Parathyroid adenoma (tissue), 2 donors: ENCODE data around the gene LCN15.
"Not testable (repeated sequence)": the region's sequence is repeated elsewhere in the genome, so short reads cannot be mapped to it uniquely, and the experiment has no call there.

Experiments
- H2AFZ ChIP-seq: fragments of 300-600 bp; sonication (generic); one replicate; pipeline ENCODE4 v1.7.0; 2017; ENCODE audit warnings: antibody characterized with exemption, mild to moderate bottlenecking
- H3K27ac ChIP-seq: fragments of 300-600 bp; sonication (generic); one replicate; pipeline ENCODE4 v1.7.0; 2017
- H3K27me3 ChIP-seq: fragments of 300-600 bp; sonication (generic); one replicate; pipeline ENCODE4 v1.7.0; 2017; ENCODE audit warnings: low read length; ENCODE audit not compliant: control insufficient read depth, insufficient read depth
- H3K36me3 ChIP-seq: fragments of 300-600 bp; sonication (generic); one replicate; pipeline ENCODE4 v1.7.0; 2017; ENCODE audit warnings: low read length; ENCODE audit not compliant: control insufficient read depth, insufficient read depth
- H3K4me1 ChIP-seq: fragments of 300-600 bp; sonication (generic); one replicate; pipeline ENCODE4 v1.7.0; 2017; ENCODE audit warnings: control low read depth
- H3K4me2 ChIP-seq: fragments of 300-600 bp; sonication (generic); one replicate; pipeline ENCODE4 v1.7.0; 2017; ENCODE audit warnings: low read length
- H3K4me3 ChIP-seq: fragments of 300-600 bp; sonication (generic); one replicate; pipeline ENCODE4 v1.7.0; 2017; ENCODE audit warnings: low read depth, low read length
- H3K79me2 ChIP-seq: fragments of 300-600 bp; sonication (generic); one replicate; pipeline ENCODE4 v1.7.0; 2017; ENCODE audit warnings: control low read depth
- H3K9ac ChIP-seq: fragments of 300-600 bp; sonication (generic); one replicate; pipeline ENCODE4 v1.7.0; 2017; ENCODE audit warnings: mild to moderate bottlenecking
- H3K9me3 ChIP-seq: fragments of 300-600 bp; sonication (generic); one replicate; pipeline ENCODE4 v1.7.0; 2017; ENCODE audit warnings: low read length; ENCODE audit not compliant: control insufficient read depth
- CTCF ChIP-seq: fragments of 300-600 bp; sonication (generic); IDR thresholded peaks from one replicate; pipeline ENCODE4 v1.7.0; 2017; ENCODE audit warnings: antibody characterized with exemption, mild to moderate bottlenecking
- donor health status: primary hyperparathyroidism.

Gene LCN15

GRCh38 chr9:136790640-136791515 is 26.6 kb upstream of the LCN15 start, which contains the start of gene TMEM141:
TMEM141 (plus strand) TSS chr9:136791344; CDS start chr9:136791371, 27 bp downstream.
- H3K4me1 ChIP-seq = peaks cover 7% of the 10 kb centered on the region
- H3K4me3 ChIP-seq = peak within 1 kb of the TSS; percentile 97
- H3K9me3 ChIP-seq = no peaks in the 10 kb centered on the region

DNA sequence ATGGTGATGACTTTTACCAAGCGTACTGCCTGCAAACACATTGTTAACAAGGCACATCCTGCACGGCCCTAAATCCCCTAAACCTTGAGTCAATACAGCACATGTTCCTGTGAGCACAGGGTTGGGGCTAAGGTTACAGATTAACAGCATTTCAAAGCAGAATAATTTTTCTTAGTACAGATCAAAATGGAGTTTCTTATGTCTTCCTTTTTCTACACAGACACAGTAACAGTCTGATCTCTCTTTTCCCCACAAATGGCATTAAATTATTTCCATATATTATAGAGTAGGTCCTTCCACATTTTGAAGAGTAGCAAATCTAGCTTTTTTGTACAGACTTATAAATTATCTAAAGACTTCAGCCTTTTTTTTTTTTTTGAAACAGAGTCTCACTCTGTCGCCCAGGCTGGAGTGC is 25.2 kb upstream of the LCN15 start:
- Histone ChIP-seq H3K9me3 (no peaks in the 10 kb centered on the region), H3K4me1 (peaks cover 7% of the 10 kb centered on the region), H3K9ac (no peak overlapping the region), H3K27ac (no peak overlapping the region), H3K4me2 (no peak overlapping the region), H2AFZ (no peak overlapping the region), H3K79me2 (no peaks in the 10 kb centered on the region), H3K27me3 (no peaks in the 10 kb centered on the region), H3K4me3 (no peak overlapping the region), H3K36me3 (no peaks in the 10 kb centered on the region)
- no peak for TF ChIP-seq CTCF

More at GRCh38 chr9:136790640-136791515, 26.6 kb upstream of the LCN15 start, which contains the start of gene TMEM141:
- no peak for TF ChIP-seq CTCF
- H3K9ac ChIP-seq = peak within 1 kb of the TSS; percentile 37
- H3K79me2 ChIP-seq = no peaks in the 10 kb centered on the region
- no peaks in the 10 kb centered on the region for H3K27me3 ChIP-seq
- no peaks in the 10 kb centered on the region for H3K36me3 ChIP-seq
- peak within 1 kb of the TSS; percentile 99 for H3K4me2 ChIP-seq
- H2AFZ ChIP-seq = peak within 1 kb of the TSS; percentile 83
- H3K27ac ChIP-seq = peak within 1 kb of the TSS; percentile 95

DNA sequence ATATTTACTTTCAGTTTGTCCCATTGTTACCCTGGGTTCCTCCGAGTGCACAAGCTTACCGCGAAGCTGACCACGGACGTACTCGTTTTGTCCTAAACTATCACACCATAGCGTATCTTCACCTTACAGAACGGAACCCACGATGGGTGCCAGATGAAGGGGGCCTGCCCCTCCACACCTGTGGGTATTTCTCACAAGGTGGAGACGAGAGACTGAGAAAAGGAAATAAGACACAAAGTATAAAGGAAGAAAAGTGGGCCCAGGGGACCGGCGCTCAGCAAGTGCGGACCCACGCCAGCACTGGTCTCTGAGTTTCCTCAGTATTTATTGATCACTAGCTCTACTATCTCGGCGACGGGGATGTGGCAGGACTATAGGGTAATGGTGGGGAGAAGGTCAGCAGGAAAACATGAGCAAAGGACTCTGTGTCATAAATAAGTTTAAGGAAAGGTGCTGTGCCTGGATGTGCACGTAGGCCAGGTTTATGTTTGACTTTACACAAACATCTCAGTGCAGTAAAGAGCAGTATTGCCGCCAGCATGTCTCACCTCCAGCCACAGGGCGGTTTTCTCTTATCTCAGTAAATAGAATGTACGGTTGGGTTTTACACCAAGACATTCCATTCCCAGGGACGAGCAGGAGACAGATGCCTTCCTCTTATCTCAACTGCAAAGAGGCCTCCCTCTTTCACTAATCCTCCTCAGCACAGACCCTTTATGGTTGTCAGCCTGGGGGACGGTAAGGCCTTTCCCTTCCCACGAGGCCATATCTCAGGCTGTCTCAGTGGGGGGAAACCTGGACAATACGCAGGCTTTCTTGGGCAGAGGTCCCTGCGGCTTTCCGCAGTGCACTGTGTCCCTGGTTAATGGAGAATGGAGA is 24.6 kb upstream of the LCN15 start:
- H3K9ac ChIP-seq, H3K36me3 ChIP-seq, H3K27me3 ChIP-seq, H3K79me2 ChIP-seq, H3K9me3 ChIP-seq, H3K4me3 ChIP-seq, H3K27ac ChIP-seq, H3K4me1 ChIP-seq, H3K4me2 ChIP-seq, H2AFZ ChIP-seq: not testable (repeated sequence)

DNA sequence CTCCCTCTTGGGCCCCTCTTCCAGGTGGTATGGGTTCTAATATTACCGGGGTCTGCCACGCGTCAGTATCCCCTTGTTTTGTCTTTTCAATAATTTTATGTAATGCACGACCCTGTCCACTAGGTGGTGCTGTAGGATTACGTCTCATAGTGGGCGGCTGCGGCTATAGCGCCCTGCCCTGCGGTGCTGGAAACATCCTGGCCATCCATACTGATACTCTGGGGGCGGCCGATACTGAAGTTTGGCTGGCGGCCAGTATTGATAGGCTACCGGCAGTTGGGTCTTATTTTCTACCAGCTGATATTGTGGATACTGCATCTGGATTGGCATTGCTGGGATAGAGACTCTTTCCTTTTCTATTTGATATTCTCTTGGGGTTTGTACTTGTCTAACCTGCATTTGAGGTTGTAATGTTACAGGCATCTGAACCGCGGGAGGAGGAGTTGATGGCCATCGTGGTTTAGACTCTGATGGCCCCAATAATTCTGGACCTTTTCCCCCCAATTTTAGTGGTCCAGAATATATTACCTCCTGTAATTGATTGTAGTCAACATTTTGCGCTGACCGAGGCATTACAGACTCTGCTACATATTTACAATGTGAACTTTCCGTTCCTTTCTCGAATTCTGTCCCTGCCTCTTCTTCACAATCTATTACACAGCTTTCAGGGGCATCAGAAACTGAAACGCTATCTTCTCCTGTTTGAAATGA is 23.5 kb upstream of the LCN15 start:
- Histone ChIP-seq H3K4me1 (peaks cover 7% of the 10 kb centered on the region), H3K9me3 (no peaks in the 10 kb centered on the region), H3K36me3 (no peaks in the 10 kb centered on the region), H3K9ac (no peak overlapping the region), H2AFZ (no peak overlapping the region), H3K27me3 (no peaks in the 10 kb centered on the region), H3K79me2 (no peaks in the 10 kb centered on the region), H3K27ac (no peak overlapping the region), H3K4me3 (no peak overlapping the region), H3K4me2 (no peak overlapping the region)
- peak; percentile 71 for TF ChIP-seq CTCF

DNA sequence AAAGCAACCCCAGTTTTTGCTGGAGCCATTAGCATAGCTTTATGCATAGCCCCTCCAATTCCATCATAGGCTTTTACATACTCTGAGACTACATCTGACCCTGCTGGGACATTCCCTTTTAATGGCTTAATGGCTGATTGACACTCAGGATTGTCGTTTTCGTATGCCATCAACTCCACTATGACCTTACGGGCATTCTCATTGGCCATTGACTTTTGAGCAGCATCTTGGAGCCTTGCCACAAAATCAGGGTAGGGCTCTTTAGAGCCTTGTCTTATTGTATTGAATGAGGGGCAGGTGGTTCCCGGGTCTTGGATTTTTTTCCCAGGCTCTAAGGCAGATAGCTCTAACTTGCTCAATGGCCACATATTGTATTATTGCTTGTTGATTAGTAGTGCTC is 22.7 kb upstream of the LCN15 start:
- H2AFZ ChIP-seq, H3K4me1 ChIP-seq, H3K4me3 ChIP-seq, H3K9ac ChIP-seq, H3K4me2 ChIP-seq, H3K9me3 ChIP-seq, H3K36me3 ChIP-seq, H3K27me3 ChIP-seq, H3K79me2 ChIP-seq, H3K27ac ChIP-seq: not testable (repeated sequence)
